ENCODE data around the gene ATPAF1.

ATPAF1 gene

DNA sequence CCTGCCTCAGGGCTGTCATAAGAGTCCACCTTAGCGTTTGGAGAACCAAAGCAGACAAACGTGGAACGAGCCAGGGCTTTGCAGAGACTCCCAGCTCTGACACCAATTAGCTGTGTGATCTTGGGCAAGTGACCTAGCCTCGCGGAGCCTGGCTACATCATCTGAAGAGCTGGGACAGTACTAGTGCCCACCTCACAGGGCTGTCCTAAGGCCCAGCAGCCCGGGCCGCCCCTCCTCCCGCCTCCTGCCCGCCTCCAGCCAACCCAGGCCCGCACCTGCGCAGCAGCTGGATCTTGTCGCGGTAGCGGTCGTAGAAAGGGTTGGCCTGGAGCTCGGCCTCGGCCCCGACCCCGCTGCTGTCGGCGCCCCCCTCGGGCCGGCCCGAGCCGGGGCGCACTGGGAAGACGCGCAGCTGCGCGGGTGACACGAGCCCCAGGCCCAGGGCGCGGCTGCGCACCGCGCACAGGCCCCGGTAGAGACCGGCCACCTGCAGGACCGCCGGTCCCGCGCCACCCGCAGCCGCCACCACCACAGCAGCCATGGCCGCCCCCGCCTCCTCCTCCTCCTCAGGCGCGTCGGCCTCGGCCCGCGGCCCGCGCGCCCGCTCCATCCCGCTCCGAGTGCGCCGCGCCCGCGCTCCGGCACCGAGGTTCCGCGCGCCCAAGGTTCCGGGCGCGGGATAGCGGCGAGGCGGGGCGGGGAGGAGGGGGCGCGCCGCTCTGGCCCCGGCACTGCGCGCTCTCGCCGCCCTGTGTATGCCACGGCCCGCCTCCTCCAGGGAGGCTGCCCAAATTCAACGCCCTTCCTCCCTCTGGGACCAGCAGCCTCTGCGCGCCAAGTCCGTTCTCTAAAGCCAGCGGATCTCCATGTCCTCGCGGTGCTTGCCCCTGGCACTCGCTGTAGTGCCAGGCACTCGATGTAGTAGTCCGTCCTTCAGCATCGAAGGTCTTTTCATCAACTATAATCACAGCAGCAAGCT is at the start of gene ATPAF1 (continued):
- TF ChIP-seq ZNF768 (tag by site-specific recombination; IDR thresholded peaks at IDR 0.05), result peak; percentile 45; the same call in 1 of the 2 replicates
- no peak for TF ChIP-seq HOXA7 (CRISPR knock-in tag; IDR thresholded peaks at IDR 0.05; ENCODE audit: borderline replicate concordance)
- no peak for TF ChIP-seq ZNF16 (tag by site-specific recombination; IDR thresholded peaks at IDR 0.05; ENCODE audit: low read depth)
- TF ChIP-seq ZNF548 (tag by site-specific recombination; IDR thresholded peaks at IDR 0.05), result no peak
- TF ChIP-seq ZNF335 (tag by site-specific recombination; conservative IDR thresholded peaks at IDR 0.05), result peak; percentile 99
- no peak for TF ChIP-seq TCF7L2 (IDR thresholded peaks at IDR 0.05; ENCODE audit: borderline replicate concordance, low read depth, low read length)
- peak; percentile 71 for TF ChIP-seq KLF9 (tag by site-specific recombination; IDR thresholded peaks at IDR 0.05; ENCODE audit: low read depth)
- no peak for TF ChIP-seq ZBTB20 (tag by site-specific recombination; IDR thresholded peaks at IDR 0.05)
- 0 out of 2 replicates have a peak, but pooled peaks have one; percentile 31 for TF ChIP-seq SP7 (tag by site-specific recombination; IDR thresholded peaks at IDR 0.05)
- TF ChIP-seq SCRT1 (tag by site-specific recombination; IDR thresholded peaks at IDR 0.05; ENCODE audit: borderline replicate concordance), result no peak
- TF ChIP-seq ZNF530 (tag by site-specific recombination; IDR thresholded peaks at IDR 0.05; ENCODE audit: low read depth), result no peak
- TF ChIP-seq ZNF10 (tag by site-specific recombination; IDR thresholded peaks at IDR 0.05), result no peak
- no peak for TF ChIP-seq ZNF292 (tag by site-specific recombination; IDR thresholded peaks at IDR 0.05; ENCODE audit: borderline replicate concordance, low read depth)
- TF ChIP-seq, protein P1, sequence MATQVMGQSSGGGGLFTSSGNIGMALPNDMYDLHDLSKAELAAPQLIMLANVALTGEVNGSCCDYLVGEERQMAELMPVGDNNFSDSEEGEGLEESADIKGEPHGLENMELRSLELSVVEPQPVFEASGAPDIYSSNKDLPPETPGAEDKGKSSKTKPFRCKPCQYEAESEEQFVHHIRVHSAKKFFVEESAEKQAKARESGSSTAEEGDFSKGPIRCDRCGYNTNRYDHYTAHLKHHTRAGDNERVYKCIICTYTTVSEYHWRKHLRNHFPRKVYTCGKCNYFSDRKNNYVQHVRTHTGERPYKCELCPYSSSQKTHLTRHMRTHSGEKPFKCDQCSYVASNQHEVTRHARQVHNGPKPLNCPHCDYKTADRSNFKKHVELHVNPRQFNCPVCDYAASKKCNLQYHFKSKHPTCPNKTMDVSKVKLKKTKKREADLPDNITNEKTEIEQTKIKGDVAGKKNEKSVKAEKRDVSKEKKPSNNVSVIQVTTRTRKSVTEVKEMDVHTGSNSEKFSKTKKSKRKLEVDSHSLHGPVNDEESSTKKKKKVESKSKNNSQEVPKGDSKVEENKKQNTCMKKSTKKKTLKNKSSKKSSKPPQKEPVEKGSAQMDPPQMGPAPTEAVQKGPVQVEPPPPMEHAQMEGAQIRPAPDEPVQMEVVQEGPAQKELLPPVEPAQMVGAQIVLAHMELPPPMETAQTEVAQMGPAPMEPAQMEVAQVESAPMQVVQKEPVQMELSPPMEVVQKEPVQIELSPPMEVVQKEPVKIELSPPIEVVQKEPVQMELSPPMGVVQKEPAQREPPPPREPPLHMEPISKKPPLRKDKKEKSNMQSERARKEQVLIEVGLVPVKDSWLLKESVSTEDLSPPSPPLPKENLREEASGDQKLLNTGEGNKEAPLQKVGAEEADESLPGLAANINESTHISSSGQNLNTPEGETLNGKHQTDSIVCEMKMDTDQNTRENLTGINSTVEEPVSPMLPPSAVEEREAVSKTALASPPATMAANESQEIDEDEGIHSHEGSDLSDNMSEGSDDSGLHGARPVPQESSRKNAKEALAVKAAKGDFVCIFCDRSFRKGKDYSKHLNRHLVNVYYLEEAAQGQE (tag by site-specific recombination; IDR thresholded peaks at IDR 0.05), result no peak
- TF ChIP-seq ZNF426 (tag by site-specific recombination; IDR thresholded peaks at IDR 0.05), result no peak
- TF ChIP-seq YY2 (tag by site-specific recombination; IDR thresholded peaks at IDR 0.05), result no peak
- TF ChIP-seq, protein P2, sequence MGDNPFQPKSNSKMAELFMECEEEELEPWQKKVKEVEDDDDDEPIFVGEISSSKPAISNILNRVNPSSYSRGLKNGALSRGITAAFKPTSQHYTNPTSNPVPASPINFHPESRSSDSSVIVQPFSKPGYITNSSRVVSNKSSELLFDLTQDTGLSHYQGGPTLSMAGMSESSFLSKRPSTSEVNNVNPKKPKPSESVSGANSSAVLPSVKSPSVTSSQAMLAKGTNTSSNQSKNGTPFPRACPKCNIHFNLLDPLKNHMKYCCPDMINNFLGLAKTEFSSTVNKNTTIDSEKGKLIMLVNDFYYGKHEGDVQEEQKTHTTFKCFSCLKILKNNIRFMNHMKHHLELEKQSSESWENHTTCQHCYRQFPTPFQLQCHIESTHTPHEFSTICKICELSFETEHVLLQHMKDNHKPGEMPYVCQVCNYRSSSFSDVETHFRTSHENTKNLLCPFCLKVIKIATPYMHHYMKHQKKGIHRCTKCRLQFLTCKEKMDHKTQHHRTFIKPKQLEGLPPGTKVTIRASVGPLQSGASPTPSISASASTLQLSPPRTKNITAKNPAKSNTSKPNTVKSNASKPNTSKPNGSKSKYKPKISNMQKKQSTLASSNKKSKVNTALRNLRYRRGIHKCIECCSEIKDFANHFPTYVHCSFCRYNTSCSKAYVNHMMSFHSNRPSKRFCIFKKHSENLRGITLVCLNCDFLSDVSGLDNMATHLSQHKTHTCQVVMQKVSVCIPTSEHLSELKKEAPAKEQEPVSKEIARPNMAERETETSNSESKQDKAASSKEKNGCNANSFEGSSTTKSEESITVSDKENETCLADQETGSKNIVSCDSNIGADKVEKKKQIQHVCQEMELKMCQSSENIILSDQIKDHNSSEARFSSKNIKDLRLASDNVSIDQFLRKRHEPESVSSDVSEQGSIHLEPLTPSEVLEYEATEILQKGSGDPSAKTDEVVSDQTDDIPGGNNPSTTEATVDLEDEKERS (tag by site-specific recombination; IDR thresholded peaks at IDR 0.05), result no peak
- TF ChIP-seq ZNF664 (tag by site-specific recombination; IDR thresholded peaks at IDR 0.05), result no peak
- peak; percentile 78 for TF ChIP-seq ZBTB8A (tag by site-specific recombination; IDR thresholded peaks at IDR 0.05)
- no peak for TF ChIP-seq ZNF214 (tag by site-specific recombination; IDR thresholded peaks at IDR 0.05; ENCODE audit: borderline replicate concordance)
- TF ChIP-seq ZNF24 (tag by site-specific recombination; IDR thresholded peaks at IDR 0.05), result no peak
- TF ChIP-seq, protein P3, sequence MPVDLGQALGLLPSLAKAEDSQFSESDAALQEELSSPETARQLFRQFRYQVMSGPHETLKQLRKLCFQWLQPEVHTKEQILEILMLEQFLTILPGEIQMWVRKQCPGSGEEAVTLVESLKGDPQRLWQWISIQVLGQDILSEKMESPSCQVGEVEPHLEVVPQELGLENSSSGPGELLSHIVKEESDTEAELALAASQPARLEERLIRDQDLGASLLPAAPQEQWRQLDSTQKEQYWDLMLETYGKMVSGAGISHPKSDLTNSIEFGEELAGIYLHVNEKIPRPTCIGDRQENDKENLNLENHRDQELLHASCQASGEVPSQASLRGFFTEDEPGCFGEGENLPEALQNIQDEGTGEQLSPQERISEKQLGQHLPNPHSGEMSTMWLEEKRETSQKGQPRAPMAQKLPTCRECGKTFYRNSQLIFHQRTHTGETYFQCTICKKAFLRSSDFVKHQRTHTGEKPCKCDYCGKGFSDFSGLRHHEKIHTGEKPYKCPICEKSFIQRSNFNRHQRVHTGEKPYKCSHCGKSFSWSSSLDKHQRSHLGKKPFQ (tag by site-specific recombination; IDR thresholded peaks at IDR 0.05), result no peak
- TF ChIP-seq ZNF514 (tag by site-specific recombination; IDR thresholded peaks at IDR 0.05), result no peak
- TF ChIP-seq ZNF521 (tag by site-specific recombination; IDR thresholded peaks at IDR 0.05), result no peak
- TF ChIP-seq ZNF621 (tag by site-specific recombination; IDR thresholded peaks at IDR 0.05), result no peak
- TF ChIP-seq ZNF677 (tag by site-specific recombination; IDR thresholded peaks at IDR 0.05), result peak; percentile 27; the same call in 1 of the 2 replicates
- TF ChIP-seq, protein P4, sequence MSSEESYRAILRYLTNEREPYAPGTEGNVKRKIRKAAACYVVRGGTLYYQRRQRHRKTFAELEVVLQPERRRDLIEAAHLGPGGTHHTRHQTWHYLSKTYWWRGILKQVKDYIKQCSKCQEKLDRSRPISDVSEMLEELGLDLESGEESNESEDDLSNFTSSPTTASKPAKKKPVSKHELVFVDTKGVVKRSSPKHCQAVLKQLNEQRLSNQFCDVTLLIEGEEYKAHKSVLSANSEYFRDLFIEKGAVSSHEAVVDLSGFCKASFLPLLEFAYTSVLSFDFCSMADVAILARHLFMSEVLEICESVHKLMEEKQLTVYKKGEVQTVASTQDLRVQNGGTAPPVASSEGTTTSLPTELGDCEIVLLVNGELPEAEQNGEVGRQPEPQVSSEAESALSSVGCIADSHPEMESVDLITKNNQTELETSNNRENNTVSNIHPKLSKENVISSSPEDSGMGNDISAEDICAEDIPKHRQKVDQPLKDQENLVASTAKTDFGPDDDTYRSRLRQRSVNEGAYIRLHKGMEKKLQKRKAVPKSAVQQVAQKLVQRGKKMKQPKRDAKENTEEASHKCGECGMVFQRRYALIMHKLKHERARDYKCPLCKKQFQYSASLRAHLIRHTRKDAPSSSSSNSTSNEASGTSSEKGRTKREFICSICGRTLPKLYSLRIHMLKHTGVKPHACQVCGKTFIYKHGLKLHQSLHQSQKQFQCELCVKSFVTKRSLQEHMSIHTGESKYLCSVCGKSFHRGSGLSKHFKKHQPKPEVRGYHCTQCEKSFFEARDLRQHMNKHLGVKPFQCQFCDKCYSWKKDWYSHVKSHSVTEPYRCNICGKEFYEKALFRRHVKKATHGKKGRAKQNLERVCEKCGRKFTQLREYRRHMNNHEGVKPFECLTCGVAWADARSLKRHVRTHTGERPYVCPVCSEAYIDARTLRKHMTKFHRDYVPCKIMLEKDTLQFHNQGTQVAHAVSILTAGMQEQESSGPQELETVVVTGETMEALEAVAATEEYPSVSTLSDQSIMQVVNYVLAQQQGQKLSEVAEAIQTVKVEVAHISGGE (tag by site-specific recombination; conservative IDR thresholded peaks at IDR 0.05; ENCODE audit: low read depth), result peak; percentile 84
- TF ChIP-seq WT1 (tag by site-specific recombination; IDR thresholded peaks at IDR 0.05), result 0 out of 2 replicates have a peak, but pooled peaks have one; percentile 14

Data from HEK293 (cell line).